ENCODE measurements around the gene ATP13A5. TPM values are rescaled to one million over a fixed set of nuclear protein-coding genes. Genes with fewer than 3 reads are reported as not detected.

ATP13A5 gene, protein sequence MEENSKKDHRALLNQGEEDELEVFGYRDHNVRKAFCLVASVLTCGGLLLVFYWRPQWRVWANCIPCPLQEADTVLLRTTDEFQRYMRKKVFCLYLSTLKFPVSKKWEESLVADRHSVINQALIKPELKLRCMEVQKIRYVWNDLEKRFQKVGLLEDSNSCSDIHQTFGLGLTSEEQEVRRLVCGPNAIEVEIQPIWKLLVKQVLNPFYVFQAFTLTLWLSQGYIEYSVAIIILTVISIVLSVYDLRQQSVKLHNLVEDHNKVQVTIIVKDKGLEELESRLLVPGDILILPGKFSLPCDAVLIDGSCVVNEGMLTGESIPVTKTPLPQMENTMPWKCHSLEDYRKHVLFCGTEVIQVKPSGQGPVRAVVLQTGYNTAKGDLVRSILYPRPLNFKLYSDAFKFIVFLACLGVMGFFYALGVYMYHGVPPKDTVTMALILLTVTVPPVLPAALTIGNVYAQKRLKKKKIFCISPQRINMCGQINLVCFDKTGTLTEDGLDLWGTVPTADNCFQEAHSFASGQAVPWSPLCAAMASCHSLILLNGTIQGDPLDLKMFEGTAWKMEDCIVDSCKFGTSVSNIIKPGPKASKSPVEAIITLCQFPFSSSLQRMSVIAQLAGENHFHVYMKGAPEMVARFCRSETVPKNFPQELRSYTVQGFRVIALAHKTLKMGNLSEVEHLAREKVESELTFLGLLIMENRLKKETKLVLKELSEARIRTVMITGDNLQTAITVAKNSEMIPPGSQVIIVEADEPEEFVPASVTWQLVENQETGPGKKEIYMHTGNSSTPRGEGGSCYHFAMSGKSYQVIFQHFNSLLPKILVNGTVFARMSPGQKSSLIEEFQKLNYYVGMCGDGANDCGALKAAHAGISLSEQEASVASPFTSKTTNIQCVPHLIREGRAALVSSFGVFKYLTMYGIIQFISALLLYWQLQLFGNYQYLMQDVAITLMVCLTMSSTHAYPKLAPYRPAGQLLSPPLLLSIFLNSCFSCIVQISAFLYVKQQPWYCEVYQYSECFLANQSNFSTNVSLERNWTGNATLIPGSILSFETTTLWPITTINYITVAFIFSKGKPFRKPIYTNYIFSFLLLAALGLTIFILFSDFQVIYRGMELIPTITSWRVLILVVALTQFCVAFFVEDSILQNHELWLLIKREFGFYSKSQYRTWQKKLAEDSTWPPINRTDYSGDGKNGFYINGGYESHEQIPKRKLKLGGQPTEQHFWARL
- total RNA-seq (ENCODE audit: low replicate concordance): not detected in 2 replicates
- long read RNA-seq: 0 reads

DNA sequence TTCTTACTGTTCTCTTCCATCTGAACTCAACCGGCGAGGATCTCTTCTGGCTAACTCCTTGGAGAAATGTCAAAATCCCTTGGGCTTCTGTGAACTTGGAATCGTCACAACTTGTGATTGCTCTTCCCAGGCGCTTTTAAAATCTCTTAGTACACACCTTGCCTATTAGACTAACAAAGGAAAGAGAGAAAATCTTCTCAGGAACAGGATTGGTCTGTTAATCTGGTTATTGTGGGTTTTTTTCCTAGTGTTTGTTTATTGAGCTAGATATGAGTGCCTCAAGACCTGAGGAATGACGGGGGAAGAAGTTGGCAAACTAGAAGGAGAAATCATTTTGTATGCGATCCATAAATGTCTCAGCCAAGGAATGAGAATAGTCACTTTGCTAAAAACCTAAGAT lies at the start of gene ATP13A5:
ATP13A5 (minus strand) TSS at position 48 of the 400 bp plus-strand sequence; CDS start at position 20, 28 bp downstream.
- TF ChIP-seq, protein P1, sequence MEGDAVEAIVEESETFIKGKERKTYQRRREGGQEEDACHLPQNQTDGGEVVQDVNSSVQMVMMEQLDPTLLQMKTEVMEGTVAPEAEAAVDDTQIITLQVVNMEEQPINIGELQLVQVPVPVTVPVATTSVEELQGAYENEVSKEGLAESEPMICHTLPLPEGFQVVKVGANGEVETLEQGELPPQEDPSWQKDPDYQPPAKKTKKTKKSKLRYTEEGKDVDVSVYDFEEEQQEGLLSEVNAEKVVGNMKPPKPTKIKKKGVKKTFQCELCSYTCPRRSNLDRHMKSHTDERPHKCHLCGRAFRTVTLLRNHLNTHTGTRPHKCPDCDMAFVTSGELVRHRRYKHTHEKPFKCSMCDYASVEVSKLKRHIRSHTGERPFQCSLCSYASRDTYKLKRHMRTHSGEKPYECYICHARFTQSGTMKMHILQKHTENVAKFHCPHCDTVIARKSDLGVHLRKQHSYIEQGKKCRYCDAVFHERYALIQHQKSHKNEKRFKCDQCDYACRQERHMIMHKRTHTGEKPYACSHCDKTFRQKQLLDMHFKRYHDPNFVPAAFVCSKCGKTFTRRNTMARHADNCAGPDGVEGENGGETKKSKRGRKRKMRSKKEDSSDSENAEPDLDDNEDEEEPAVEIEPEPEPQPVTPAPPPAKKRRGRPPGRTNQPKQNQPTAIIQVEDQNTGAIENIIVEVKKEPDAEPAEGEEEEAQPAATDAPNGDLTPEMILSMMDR (conservative IDR thresholded peaks at IDR 0.05): no peak
- no peaks in the 10 kb centered on the region for H3K9me3 Mint-ChIP-seq
- no peak for DNase-seq (ENCODE audit: extremely low spot score, unreplicated experiment)
- no peak within 1 kb of the TSS for H3K27ac Mint-ChIP-seq
- no peak within 1 kb of the TSS for H3K4me3 Mint-ChIP-seq
- H3K27me3 Mint-ChIP-seq: peaks cover 3% of the 10 kb centered on the region
- no peaks in the 10 kb centered on the region for H3K4me1 Mint-ChIP-seq (ENCODE audit: unreplicated experiment)
- no peaks in the 10 kb centered on the region for H3K36me3 Mint-ChIP-seq

DNA sequence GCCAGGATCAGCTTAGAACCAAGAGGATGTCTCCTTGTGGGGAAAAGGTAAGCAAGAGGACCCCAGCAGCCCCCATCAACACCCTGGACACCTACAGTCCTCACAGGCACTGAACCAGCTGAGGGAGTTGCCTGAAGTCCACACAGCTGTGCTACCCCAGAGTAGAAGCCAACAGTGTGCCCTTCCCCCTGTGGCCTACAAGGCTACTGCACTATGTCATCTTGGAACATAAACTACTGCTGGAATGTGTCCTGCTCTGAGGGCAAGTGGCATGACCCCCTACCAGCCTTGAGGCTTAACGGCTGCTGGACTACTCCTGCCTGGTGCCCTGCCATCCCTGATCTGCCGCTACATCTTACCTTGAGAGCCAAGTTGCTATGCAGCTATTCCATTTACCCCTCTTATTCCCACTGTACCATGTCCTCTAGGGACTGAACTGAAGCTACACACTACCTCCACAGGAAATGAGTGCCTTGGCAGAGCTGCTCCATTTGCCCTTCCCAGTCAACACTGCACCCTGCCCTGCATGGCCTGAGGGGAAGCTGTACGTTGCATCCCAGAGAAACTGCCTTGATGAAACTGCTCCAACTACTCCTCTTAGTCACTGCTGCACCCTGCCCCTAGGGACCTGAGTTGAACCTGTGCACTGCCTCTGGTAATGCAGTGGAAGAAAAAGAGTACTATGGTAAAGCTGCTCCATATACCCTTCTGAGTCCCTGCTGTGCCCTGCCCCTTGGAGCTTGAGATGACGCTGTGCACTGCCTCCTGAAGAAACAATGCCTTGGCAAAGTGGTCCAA lies 40.2 kb upstream of the ATP13A5 start:
- no peaks in the 10 kb centered on the region for H3K27me3 Mint-ChIP-seq
- DNase-seq (ENCODE audit: extremely low spot score, unreplicated experiment): no peak
- TF ChIP-seq, protein P1 (conservative IDR thresholded peaks at IDR 0.05): no peak
- no peaks in the 10 kb centered on the region for H3K4me1 Mint-ChIP-seq (ENCODE audit: unreplicated experiment)
- peaks cover 11% of the 10 kb centered on the region for H3K36me3 Mint-ChIP-seq
- no peak overlapping the region for H3K4me3 Mint-ChIP-seq
- peaks cover 21% of the 10 kb centered on the region for H3K9me3 Mint-ChIP-seq
- no peak overlapping the region for H3K27ac Mint-ChIP-seq

DNA sequence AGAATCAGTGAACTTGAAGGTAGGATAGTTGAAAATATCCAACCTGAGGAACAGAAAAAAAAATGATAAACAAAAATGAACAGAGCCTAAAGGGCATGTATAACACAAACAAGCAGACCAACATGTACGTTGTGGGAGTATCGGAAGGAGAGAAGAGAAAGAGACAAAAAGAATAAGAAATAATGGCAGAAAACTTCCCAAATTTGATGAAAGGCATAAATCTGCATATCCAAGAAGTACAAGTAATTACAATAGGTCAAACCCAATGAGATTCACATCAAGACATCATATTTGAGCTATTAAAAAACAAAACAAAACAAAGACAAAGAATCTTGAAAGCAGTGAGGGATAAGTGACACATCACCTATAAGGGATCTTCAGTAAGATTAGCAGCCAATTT lies 38.1 kb upstream of the ATP13A5 start:
- H3K9me3 Mint-ChIP-seq: peaks cover 21% of the 10 kb centered on the region
- TF ChIP-seq, protein P1 (conservative IDR thresholded peaks at IDR 0.05): no peak
- H3K27ac Mint-ChIP-seq: no peak overlapping the region
- H3K36me3 Mint-ChIP-seq: peaks cover 12% of the 10 kb centered on the region
- no peak overlapping the region for H3K4me3 Mint-ChIP-seq
- no peaks in the 10 kb centered on the region for H3K4me1 Mint-ChIP-seq (ENCODE audit: unreplicated experiment)
- H3K27me3 Mint-ChIP-seq: no peaks in the 10 kb centered on the region
- DNase-seq (ENCODE audit: extremely low spot score, unreplicated experiment): no peak

DNA sequence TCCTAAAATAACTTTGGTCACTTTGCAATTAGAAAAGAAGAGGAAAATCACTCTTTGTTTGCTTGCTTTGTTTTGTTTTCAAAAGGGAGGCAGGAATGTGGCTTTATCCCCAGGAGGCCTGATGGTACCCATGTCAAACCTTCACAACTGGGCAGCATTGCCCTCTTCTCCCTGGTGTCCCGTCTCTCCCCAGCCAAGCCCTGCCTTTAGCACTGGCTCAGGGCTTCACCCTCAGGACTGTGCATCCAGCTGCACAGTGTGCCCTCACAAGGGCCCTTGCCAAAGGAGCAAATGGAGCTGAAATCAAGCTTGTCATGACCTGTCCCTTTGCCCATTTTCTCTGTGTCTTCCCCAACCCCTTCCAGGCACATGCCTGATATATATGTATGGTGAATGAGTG lies 29.1 kb upstream of the ATP13A5 start:
- Mint-ChIP-seq H3K27ac (no peak overlapping the region), H3K36me3 (no peaks in the 10 kb centered on the region)

More for the DNA sequence above, 29.1 kb upstream of the ATP13A5 start:
- H3K27me3 Mint-ChIP-seq: no peaks in the 10 kb centered on the region
- no peaks in the 10 kb centered on the region for H3K4me1 Mint-ChIP-seq (ENCODE audit: unreplicated experiment)
- no peaks in the 10 kb centered on the region for H3K9me3 Mint-ChIP-seq
- no peak for DNase-seq (ENCODE audit: extremely low spot score, unreplicated experiment)
- TF ChIP-seq, protein P1 (conservative IDR thresholded peaks at IDR 0.05): no peak
- H3K4me3 Mint-ChIP-seq: no peak overlapping the region

Measured in type B pancreatic cell (in vitro differentiated cells).